GM18951 (cell line): ENCODE results near the gene BTBD1.
"Not testable (repeated sequence)": the region's sequence is repeated elsewhere in the genome, so short reads cannot be mapped to it uniquely, and the experiment has no call there.

Experiments used
- POLR2A ChIP-seq: IDR thresholded peaks from 4 replicates; pipeline ENCODE4 v1.6.1; 2011; ENCODE audit warnings: mild to moderate bottlenecking; ENCODE audit not compliant: insufficient read length, insufficient read depth; ENCODE audit errors: extremely low read depth
- in situ Hi-C: fragments of 300-500 bp; cut with MboI; formaldehyde crosslinking; loops from one replicate; pipeline ENCODE4 v1.12.0; 2022; ENCODE audit warnings: low sequenced_read_pairs, mixed read lengths, inconsistent platforms; ENCODE audit not compliant: unreplicated experiment

Gene BTBD1

GRCh38 chr15:83106994-83107840 lies 40.2 kb upstream of the BTBD1 start, which contains the start of gene TM6SF1:
Gene TM6SF1 (plus strand): TSS chr15:83107645. CDS start chr15:83107681, 36 bp downstream.
- TF ChIP-seq POLR2A = peak; percentile 24
- in situ Hi-C loops = no loop called here

- no peak for TF ChIP-seq POLR2A
- in situ Hi-C loops = no loop called here
Measured at GRCh38 chr15:83105440-83105839, 38.4 kb upstream of the BTBD1 start.

DNA sequence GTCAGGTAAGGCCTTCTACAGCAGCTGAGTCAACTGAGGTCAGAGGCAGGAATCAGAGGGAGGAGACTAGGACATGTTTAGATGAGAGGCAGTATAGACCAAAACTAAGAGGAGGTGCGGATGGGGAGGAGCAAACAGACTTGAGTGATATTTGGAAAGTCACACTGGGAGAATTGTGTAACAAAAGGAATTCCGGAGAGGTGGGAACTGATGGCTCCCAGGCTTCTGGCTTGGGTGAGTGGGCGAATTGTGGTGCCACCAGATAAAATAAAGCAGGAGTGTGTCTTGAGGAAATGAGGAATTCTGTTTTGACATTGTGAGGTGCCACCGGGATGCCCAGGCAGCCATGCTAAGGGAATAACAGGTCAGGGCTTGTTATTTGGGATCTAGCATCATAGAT lies 37.1 kb upstream of the BTBD1 start:
- no peak for TF ChIP-seq POLR2A
- in situ Hi-C loops = no loop called here

DNA sequence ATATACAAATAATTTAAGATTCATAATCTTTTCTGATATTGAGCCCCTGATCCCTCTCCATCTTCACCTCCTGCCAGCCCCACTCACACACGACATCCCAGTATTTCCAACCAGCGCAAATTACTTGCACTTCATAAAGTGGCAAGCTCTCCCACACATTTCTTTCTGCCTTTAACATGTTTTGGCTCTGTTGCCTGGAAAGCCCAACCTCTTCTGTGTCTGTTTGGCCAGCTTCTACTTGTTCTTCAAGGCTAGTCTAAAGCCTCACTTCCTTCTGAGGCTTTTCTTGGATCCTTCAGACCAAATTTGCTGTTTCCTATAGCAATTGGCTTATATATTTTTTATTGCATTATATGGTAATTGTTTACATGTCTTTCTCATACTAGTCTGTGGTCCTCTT lies 35.3 kb upstream of the BTBD1 start:
- in situ Hi-C loops = no loop called here

DNA sequence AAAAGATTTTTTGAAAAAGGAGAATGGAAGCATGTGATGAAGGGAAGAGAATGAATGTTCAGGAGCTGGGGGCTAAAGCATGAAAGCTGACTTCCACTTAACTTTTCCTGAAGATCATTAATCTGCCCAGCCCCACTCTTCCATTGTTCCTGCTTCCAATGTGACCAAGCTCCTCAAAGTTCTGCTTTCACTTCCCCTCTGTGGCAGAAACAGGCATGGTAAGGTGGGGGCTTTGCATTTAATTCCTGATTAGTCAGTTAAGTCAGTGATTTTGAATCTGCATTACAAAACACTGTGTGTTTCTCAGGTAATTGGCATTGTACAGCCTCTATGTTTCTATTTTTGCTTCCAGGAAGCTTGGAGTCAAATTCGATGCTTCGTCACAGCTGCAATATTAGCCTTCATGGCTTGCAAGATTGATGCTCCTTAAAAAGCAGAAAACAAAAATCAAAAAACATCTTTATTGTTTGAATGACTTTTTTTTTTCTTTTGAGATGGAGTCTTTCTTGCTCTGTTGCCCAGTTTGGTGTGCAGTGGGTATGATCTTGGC lies 33.1 kb upstream of the BTBD1 start:
- in situ Hi-C loops = no loop called here
- TF ChIP-seq POLR2A = no peak

More for the DNA sequence above, 35.3 kb upstream of the BTBD1 start:
- TF ChIP-seq POLR2A = no peak

- TF ChIP-seq POLR2A = no peak
Measured at GRCh38 chr15:83099290-83099689, 32.2 kb upstream of the BTBD1 start.

DNA sequence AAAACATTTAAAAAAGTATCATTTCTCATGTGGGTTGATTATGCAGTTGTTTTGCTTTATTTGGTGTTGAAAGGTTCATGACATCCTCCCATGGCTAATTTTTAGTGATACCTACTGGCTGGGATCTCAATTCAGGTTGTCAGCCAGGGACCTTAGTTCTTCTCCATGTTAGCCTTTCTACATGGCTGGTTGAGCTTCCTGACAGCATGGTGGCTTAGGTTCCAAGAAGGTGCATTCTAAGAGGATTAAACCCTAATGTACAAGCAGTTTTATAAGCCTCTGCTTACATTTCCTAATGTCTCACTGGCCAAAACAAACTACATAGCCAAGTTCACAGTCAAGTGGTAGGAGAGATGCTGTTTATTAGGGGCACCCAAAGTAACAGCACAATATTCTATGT lies 31.0 kb upstream of the BTBD1 start:
- no peak for TF ChIP-seq POLR2A
- in situ Hi-C loops = no loop called here

More at GRCh38 chr15:83099290-83099689, 32.2 kb upstream of the BTBD1 start:
- in situ Hi-C loops = no loop called here

DNA sequence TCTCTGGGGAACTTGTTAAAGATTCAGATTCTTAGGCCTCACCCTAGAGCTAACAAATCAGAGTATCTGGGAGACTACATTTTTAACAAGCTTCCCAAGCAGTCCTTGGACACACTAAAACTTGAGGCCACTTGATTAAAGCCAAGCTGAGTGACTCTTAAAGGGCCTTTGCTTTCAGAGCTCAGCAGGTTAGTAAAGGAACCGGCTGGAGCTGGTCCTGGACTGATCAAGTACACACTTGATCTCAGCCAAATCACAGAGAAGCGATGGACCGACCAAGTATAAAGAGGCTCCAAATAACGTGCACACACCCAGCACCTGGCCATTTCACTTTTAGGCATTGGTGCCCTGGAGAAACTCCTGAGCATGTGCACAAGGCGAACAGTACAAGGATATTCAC lies 27.5 kb upstream of the BTBD1 start:
- TF ChIP-seq POLR2A = no peak
- in situ Hi-C loops = no loop called here

GRCh38 chr15:83092309-83092976 lies 25.4 kb upstream of the BTBD1 start:
- no peak for TF ChIP-seq POLR2A
- in situ Hi-C loops = no loop called here

DNA sequence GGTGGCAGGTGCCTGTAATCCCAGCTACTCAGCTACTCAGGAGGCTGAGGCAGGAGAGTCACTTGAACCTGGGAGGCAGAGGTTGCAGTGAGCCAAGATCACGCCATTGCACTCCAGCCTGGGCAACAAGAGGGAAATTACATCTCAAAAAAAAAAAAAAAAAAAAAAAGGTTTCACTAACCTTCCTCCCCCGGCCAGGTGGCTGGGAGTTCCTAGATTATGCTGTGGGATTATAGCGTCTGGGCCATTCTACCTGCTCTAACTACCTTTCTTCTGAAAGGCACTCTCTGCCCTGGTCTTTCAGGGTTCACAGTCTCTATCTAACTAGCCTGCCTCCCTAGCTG lies 24.9 kb upstream of the BTBD1 start:
- in situ Hi-C loops = not testable (repeated sequence)

DNA sequence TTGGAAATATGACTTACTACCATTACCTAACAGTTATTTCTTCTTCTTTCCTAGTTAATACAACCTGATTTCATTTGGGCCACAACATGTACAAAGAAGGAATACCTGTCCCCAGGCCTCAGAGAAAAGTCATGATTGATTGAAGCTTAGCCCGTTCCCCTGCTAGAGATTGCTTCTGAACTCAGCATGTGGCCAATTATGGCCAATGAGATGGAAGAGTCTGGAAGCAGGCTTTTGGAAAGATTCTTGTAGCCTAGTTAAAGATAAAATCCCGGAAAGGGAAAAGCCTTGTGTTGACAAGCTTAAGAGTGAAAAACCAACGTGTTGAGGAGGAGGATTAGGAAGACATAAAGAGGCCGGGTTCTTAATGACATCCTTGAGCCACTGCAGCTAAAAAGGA lies 23.4 kb upstream of the BTBD1 start:
- no peak for TF ChIP-seq POLR2A
- in situ Hi-C loops = no loop called here

GRCh38 chr15:83088876-83089275 lies 21.8 kb upstream of the BTBD1 start:
- TF ChIP-seq POLR2A = no peak
- in situ Hi-C loops = no loop called here

DNA sequence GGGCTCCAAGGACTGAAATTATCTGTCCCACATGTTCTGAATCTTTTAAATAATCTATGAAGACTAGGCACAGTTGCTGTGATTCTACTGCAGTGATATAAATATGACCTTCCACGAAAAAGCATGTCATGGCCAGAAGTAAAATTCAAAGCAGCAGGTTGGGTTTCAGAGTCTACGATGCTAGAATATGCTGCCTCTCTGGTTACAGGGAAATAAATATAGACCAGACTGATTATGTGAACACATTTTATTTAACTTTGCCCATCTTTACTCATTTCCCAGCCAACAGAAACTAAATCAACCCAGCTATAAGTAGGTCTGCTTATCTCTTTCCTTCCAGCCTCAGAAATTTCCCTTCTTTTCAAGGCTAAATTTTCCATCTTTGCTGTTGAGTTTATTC lies 20.5 kb upstream of the BTBD1 start:
- no peak for TF ChIP-seq POLR2A
- in situ Hi-C loops = no loop called here

- in situ Hi-C loops = not testable (repeated sequence)
Measured at GRCh38 chr15:83085864-83086552, 19.0 kb upstream of the BTBD1 start.

DNA sequence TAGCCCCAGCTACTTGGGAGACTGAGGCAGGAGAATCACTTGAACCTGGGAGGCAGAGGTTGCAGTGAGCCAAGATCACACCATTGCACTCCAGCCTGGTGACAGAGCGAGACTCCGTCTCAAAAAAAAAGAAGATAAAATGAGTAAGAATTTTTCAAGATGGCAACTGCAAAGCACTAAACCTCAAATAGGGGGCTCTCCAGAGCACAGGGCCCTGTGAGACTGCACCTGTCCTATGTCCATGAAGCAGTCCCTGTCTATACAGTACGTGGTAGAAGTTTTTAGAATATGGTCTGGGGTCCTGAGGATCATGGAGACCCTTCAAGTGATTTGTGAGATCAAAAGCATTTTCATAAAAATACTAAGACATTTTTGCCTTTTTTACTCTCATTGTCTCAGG lies 18.4 kb upstream of the BTBD1 start:
- in situ Hi-C loops = not testable (repeated sequence)
